Epithelial cell of proximal tubule (primary cell): ENCODE data around the gene RERE. TPM values are rescaled to one million over a fixed set of nuclear protein-coding genes. Genes with fewer than 3 reads are reported as not detected.
"Not testable (repeated sequence)": the region's sequence is repeated elsewhere in the genome, so short reads cannot be mapped to it uniquely, and the experiment has no call there.

ENCODE experiments used
- DNase-seq: peaks from one replicate; pipeline ENCODE4 v3.0.0-alpha.2; 2011; ENCODE audit warnings: low read depth
- H3K4me3 ChIP-seq: 2 replicates; pipeline ENCODE4 v1.5.1; 2011; ENCODE audit warnings: low read depth, mild to moderate bottlenecking, low read length
- total RNA-seq: library from RNA; depleted of rRNA; stranded (reverse); fragments of >200 nt; gene quantifications from 2 replicates; pipeline ENCODE4 v1.2.3, GENCODE V29; 2015
- TF ChIP-seq, protein P1 (sequence below): conservative IDR thresholded peaks from 2 replicates; pipeline ENCODE4 v1.5.1; 2012; ENCODE audit warnings: low read depth, mild to moderate bottlenecking, low read length

RERE gene
- total RNA-seq, 1 donor from 2014 or later: 18.0 TPM

DNA sequence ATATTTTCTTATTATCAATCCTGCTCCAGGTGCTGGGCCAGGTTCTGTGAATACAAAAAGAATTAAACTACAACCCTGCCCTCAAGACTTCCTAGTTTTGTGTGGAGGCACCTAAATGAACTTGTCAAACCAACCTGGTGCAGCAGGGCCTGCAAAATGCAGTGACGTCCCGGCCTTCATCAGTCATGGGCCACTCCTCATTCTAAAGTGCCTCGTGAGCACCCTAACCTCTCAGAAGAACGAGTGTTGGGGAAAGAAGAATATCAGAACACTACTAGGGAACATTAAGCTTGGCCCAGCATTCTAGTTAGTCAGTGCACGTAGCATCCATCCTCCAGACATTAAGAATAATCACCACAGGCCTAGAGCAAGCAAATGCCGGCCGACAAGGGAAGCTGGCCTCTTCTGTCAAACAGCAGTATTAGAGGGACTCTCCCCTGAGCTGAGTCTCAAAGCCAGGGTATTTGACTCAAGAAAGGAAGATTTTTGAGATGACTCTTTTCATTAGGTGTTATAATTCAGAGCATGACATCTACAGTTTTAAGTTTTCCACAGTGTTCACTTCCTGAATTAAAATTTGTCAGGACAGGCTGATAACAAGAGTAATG lies 361.6 kb downstream of the RERE start:
- DNase-seq: no peak
- TF ChIP-seq, protein P1, sequence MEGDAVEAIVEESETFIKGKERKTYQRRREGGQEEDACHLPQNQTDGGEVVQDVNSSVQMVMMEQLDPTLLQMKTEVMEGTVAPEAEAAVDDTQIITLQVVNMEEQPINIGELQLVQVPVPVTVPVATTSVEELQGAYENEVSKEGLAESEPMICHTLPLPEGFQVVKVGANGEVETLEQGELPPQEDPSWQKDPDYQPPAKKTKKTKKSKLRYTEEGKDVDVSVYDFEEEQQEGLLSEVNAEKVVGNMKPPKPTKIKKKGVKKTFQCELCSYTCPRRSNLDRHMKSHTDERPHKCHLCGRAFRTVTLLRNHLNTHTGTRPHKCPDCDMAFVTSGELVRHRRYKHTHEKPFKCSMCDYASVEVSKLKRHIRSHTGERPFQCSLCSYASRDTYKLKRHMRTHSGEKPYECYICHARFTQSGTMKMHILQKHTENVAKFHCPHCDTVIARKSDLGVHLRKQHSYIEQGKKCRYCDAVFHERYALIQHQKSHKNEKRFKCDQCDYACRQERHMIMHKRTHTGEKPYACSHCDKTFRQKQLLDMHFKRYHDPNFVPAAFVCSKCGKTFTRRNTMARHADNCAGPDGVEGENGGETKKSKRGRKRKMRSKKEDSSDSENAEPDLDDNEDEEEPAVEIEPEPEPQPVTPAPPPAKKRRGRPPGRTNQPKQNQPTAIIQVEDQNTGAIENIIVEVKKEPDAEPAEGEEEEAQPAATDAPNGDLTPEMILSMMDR: no peak
- H3K4me3 ChIP-seq: no peak overlapping the region

DNA sequence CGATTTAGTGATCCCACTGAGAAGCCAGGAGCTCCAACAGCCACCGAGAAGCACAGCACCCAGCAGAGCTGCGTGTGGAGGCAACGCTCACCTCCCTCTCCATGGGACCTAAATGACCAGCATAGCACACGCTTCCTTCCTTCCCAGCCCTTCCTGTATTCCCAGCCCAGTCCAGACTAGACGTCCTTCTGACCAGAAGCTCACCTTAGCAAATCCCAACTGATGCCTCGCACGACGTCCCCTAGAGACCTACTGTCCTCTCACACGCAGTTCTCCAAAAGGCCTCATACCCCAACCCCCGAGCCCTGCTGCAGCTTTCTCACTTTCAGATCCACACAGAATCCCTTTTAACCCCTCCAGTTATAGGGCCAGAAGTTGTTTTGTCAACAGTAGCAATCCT lies 367.1 kb downstream of the RERE start:
- TF ChIP-seq, protein P1: no peak
- no peak for DNase-seq
- no peak overlapping the region for H3K4me3 ChIP-seq

DNA sequence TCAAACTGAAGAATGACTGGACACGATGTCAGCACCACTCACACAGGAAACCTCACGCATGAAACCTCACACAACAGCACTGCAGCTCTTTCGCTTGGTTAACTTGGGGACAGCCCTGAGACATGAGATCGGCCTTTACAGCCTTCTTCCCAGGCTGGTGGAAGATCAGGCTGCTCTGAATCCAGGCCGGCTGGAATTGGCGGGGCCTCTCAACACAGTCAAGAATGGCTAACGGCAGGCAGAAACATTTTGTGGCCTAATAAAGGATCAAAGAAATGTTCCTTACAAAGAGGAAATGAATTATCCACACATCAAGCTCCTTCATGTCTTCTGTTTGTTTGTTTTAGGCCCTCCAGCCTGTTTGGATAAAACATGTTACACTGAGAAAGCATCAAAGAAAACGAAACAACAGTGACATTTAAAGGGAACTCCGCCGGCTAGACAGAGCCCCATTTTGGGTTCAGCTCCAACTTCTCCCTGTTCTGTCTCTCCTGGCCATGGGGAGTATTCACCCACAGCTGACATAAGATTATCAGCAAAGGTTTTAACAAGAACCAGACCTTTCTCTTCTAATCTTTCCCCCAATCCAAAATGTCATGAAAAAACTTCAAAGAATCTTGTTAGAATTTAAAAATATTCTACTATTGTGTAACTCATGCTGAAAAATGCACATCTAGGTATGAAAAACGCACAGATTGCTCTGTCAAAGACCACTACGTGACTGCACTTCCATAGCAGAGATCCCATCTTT lies 368.4 kb downstream of the RERE start:
- TF ChIP-seq, protein P1: no peak
- no peak for DNase-seq
- no peak overlapping the region for H3K4me3 ChIP-seq

DNA sequence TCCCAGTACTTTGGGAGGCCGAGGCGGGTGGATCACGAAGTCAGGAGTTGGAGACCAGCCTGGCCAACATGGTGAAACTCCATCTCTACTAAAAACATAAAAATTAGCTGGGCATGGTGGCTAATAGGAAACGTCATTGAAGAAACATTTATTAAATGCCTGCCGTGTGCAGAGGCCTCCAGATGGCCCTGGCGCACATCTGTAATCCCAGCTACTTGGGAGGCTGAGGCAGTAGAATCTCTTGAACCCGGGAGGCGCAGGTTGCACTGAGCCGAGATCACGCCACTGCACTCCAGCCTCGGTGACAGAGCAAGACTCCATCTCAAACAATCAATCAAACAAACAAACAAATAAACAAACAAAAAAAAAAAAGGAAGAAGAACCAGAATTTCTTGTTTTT lies 368.9 kb downstream of the RERE start:
- DNase-seq, H3K4me3 ChIP-seq: not testable (repeated sequence)

DNA sequence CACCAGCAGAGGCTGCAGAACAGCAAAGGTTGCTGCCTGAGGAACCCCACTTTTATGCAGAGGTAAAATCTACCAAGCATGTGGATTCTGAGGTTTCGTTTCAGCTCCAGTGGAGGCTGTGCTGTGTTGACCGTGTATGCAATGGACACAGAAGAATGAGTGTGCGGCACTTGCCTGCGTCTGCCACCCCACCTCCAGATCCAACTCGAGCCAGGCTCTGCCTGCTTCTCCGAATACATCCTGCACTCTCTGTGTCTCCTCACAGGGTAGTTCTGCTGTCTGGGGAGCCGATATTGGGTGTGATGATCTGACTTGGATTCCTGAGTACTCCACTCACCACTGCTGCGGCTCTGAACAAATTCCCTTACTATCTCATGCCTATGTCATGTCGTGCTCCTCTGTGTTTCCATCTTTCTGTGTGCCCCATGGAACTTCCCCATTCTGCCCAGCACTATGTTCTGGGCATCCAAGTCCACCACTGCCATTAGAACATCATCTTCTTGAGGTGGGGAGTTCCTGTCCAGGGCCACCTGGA lies 369.8 kb downstream of the RERE start:
- no peak for DNase-seq
- H3K4me3 ChIP-seq: no peak overlapping the region
- TF ChIP-seq, protein P1: no peak

DNA sequence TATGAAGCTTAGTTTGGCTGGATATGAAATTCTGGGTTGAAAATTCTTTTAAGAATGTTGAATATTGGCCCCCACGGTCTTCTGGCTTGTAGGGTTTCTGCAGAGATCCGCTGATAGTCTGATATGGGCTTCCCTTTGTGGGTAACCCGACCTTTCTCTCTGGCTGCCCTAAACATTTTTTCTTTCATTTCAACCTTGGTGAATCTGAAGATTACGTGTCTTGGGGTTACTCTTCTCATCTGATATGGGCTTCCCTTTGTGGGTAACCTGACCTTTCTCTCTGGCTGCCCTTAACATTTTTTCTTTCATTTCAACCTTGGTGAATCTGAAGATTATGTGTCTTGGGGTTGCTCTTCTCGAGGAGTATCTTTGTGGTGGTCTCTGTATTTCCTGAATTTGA lies 371.3 kb downstream of the RERE start:
- DNase-seq, H3K4me3 ChIP-seq: not testable (repeated sequence)

DNA sequence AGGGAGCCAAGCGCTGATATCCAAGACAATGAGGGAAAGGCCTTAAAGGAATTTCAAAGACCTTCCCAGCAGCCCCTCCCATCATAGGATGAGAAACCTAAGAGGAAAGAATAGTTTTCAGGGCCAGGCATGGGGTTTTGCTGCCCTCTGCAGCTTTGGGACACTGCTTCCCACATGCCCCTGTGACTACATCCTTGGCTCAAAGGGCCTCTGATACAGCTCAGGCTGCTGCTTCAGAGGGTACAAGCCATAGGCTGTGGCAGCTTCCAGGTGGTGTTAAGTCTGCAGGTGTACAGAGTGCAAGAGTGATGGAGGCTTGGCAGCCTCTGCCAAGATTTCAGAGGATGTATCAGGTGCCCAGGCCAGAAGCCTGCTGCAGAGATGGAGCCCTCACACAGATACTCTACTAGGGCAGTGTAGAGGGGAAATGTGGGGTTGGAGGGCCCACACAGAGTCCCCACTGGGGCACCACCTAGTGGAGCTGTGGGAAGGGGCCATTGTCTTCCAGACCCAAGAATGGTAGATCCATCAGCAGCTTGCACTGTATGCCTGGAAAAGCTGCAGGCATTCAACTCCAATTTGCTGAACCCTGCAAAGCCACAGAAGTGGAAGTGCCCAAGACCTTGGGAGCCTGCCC lies 373.8 kb downstream of the RERE start:
- no peak for DNase-seq
- H3K4me3 ChIP-seq: no peak overlapping the region
- TF ChIP-seq, protein P1: peak; percentile 31

DNA sequence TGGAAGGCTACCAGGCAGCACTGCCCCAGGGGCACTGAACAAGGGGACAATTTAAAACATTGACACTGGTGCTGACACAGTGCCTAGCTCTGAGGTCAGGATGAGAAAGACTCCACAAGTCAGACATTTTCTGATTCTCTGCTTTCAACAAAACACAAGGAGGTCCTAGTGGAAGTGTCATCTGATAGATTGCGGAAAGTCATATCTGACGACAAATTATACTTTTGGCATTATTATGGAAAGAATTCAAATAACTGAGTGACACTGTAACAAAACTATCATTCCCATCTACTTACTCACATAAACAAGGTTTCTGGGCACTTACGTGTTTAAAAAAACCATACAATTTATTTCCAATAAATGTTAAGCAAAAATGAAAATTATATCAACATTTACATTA lies 376.0 kb downstream of the RERE start:
- H3K4me3 ChIP-seq: no peak overlapping the region
- TF ChIP-seq, protein P1: no peak
- DNase-seq: no peak
